ENCODE measurements around the gene FH. TPM values are rescaled to one million over a fixed set of nuclear protein-coding genes. Genes with fewer than 3 reads are reported as not detected.

FH gene
- total RNA-seq, 3 donors from 2014 or later: 76.7 to 85.7 (median 78.3) TPM

DNA sequence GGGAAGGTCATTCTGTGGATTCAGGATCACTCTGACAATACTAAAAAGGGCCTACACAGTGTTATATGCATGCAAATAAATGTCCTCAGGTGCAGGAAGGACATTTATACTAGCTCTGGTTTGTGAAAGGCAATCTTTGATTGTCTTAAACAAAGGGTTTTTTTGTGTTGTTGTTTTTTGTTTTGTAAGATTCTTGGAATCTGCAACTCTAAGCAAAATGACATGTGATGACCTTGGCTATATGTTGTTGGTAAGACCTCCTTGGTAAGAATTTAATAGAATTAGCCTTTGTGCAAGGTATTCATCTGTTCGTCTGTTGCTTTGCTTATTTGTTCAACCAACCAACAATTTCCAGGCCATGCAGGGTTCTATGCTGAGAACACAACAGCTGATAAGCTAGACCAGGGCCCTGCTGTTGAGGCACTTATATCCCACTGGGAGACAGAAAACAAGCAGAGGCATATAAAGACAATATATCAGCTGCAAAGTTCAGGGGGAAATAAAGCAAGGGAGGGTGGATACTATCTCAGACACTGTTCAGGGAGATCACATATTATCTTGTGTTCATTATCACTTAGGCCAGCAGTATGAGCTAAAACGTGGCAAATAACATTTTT is 60.3 kb downstream of the FH start:
- DNase-seq: no peak
- H3K27me3 Mint-ChIP-seq (ENCODE audit: low read depth): peaks cover 2% of the 10 kb centered on the region
- no peaks in the 10 kb centered on the region for H3K4me1 Mint-ChIP-seq (ENCODE audit: low read depth)
- no peaks in the 10 kb centered on the region for H3K36me3 Mint-ChIP-seq (ENCODE audit: insufficient read depth)
- H3K9me3 Mint-ChIP-seq: no peaks in the 10 kb centered on the region
- H3K4me3 Mint-ChIP-seq: no peak overlapping the region
- no peak for ATAC-seq

DNA sequence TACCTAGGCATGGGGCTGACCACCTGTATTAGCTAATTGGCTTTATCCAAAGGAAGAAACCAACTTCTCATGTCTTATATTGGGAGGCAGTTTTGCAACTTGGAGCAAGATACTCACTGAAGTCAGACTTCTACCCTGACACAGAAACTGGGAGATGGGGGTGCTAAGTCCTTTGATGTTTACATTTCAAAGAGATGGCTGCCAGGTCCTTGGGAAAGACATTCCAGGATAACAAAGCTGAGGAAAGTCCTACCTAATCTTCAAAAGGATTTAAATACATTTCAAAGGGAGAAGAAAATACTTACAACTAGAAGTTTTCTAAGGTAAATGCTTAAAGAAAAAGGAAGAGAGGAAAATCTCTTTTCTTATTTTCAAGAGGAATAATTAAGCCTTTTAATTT is 62.1 kb downstream of the FH start:
- Mint-ChIP-seq H3K36me3 (ENCODE audit: insufficient read depth) (no peaks in the 10 kb centered on the region), H3K4me3 (no peak overlapping the region), H3K9me3 (no peaks in the 10 kb centered on the region), H3K4me1 (ENCODE audit: low read depth) (no peaks in the 10 kb centered on the region), H3K27me3 (ENCODE audit: low read depth) (peaks cover 2% of the 10 kb centered on the region)
- DNase-seq (no peak), ATAC-seq (no peak)

DNA sequence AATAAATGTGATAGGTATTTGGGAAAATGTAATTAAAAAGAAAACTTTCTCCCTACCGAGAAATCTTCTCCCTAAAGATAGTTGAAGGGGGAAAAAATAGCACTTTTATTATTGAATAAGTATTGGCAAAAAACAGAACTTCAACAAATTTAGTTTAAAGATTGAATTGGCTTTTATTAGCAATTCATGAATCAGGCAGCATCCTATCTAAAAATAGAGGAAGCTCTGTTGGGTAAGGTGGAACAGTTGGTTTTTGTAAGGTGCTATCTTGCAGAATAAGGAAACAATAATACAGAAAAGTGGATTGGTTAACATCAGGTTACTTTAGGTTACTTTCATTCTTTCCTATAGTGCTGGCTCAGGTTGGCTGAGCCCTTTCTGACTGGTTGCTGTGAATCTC is 62.8 kb downstream of the FH start:
- no peaks in the 10 kb centered on the region for H3K36me3 Mint-ChIP-seq (ENCODE audit: insufficient read depth)
- H3K27me3 Mint-ChIP-seq (ENCODE audit: low read depth): peaks cover 2% of the 10 kb centered on the region
- no peaks in the 10 kb centered on the region for H3K4me1 Mint-ChIP-seq (ENCODE audit: low read depth)
- no peak overlapping the region for H3K4me3 Mint-ChIP-seq
- no peaks in the 10 kb centered on the region for H3K9me3 Mint-ChIP-seq
- DNase-seq (no peak), ATAC-seq (no peak)

DNA sequence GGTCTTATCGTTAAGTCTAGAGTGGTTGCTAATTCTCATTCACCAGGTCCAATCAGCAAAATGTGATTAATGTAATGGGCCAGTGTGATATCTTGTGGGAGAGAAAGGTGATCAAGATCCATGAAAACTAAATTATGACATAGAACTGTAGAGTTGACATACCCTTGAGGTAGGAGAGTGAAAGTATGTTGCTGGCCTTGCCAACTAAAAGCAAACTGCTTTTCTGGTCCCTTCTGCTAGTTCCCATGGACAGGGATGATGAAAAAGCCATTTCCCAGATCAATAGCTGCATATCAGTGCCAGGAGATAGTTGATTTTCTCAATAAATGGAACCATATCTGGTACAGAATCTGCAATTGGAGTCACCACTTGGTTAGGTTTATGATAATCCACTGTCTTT is 65.8 kb downstream of the FH start:
- DNase-seq (no peak), ATAC-seq (no peak)
- Mint-ChIP-seq H3K4me3 (no peak overlapping the region), H3K4me1 (ENCODE audit: low read depth) (no peaks in the 10 kb centered on the region), H3K27me3 (ENCODE audit: low read depth) (no peaks in the 10 kb centered on the region), H3K9me3 (no peaks in the 10 kb centered on the region), H3K36me3 (ENCODE audit: insufficient read depth) (no peaks in the 10 kb centered on the region)

DNA sequence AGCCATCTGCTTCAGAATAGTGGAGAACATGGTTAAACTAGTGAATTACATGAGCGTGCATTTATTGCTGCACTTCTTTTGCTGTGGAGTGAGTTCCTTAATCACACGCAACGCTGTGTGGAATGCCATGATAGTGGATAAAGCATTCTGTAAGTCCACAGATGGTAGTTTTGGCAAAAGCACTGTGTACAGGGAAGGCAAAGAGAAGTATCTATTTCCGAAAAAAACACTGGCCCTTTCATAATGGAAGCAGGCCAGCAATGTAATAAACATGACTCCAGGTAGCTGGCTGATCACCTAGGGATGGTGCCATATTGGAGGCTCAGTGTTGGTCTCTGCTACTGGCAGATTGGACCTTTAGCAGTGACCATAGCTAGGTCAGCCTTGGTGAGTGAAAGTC is 67.6 kb downstream of the FH start:
- DNase-seq: no peak
- no peaks in the 10 kb centered on the region for H3K27me3 Mint-ChIP-seq (ENCODE audit: low read depth)
- H3K4me3 Mint-ChIP-seq: no peak overlapping the region
- H3K36me3 Mint-ChIP-seq (ENCODE audit: insufficient read depth): no peaks in the 10 kb centered on the region
- H3K9me3 Mint-ChIP-seq: no peaks in the 10 kb centered on the region
- H3K4me1 Mint-ChIP-seq (ENCODE audit: low read depth): no peaks in the 10 kb centered on the region
- no peak for ATAC-seq

Other genes with a start within 250 kb of the FH start
- not detected for gene RGS7, start 162.6 kb downstream of the FH start, total RNA-seq
- under 1 TPM; 0.34 to 0.91 (median 0.49) TPM for gene KMO, start 12.6 kb upstream of the FH start, total RNA-seq
- gene CHML, start 120.6 kb upstream of the FH start, total RNA-seq: 10 to 100 TPM; 27.2 to 46.7 (median 28.9) TPM
- 1 to 10 TPM; 6.2 to 8.5 (median 6.9) TPM for gene OPN3, start 120.6 kb upstream of the FH start, total RNA-seq
- under 1 TPM in 2 of 3 donors, not detected in 1; 0.13 to 0.14 TPM for gene WDR64, start 132.5 kb upstream of the FH start, total RNA-seq

Measured in activated T-cell treated with anti-CD3 and anti-CD28 coated beads, Interleukin-2, amount 50 U/mL, for 4 hours (primary cell).